Measurements from ENCODE around the gene C22orf31.
A peak's percentile ranks its signal among the peaks of the same experiment; 100 is the strongest.

Gene C22orf31

GRCh38 chr22:29074276-29074772, 12.7 kb upstream of the C22orf31 start:
- DNase-seq (ENCODE audit: insufficient read length, low spot score), result no peak
- no peak for FAIRE-seq
- TF ChIP-seq CTCF (IDR thresholded peaks at IDR 0.05; ENCODE audit: insufficient read depth, missing control alignments), result no peak

DNA sequence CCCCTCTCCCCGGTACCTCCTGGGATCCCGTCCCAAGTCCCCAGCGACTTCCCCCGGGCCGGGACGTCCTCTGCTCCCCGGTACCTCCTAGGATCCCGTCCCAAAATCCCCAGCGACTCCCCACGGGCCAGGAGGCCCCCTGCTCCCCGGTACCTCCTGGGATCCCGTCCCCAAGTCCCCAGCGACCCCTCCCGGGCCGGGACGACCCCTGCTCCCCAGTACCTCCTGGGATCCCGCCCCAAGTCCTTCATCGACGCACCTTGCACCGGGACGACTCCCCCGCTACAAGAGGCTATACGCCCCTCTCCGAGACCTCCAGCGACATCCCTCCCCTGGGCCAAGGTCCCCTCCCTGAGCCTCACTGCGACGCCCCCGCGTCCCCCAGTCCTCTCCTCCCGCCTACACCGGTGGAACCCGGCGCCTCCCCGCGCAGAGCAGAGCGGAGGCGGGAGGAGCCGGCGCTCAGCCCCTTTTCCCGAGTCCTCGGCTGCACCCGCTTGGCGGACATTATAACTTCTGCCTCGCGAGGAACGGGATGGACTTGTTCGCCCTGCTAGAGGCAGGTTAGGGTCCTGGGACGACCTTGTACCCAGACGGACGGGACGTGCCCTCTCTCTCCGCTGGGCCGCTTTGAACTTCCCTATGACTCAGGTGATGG, 12.1 kb upstream of the C22orf31 start:
- DNase-seq (ENCODE audit: insufficient read length, low spot score) (no peak), FAIRE-seq (no peak)
- no peak for TF ChIP-seq CTCF (IDR thresholded peaks at IDR 0.05; ENCODE audit: insufficient read depth, missing control alignments)

GRCh38 chr22:29072979-29073617, 11.5 kb upstream of the C22orf31 start, which contains the start of gene KREMEN1:
Gene KREMEN1, plus strand, starts transcription at chr22:29073035. Its CDS starts 96 bp downstream, at chr22:29073131.
- no peak for TF ChIP-seq CTCF (IDR thresholded peaks at IDR 0.05; ENCODE audit: insufficient read depth, missing control alignments)
- FAIRE-seq, result no peak
- DNase-seq (ENCODE audit: insufficient read length, low spot score), result no peak

DNA sequence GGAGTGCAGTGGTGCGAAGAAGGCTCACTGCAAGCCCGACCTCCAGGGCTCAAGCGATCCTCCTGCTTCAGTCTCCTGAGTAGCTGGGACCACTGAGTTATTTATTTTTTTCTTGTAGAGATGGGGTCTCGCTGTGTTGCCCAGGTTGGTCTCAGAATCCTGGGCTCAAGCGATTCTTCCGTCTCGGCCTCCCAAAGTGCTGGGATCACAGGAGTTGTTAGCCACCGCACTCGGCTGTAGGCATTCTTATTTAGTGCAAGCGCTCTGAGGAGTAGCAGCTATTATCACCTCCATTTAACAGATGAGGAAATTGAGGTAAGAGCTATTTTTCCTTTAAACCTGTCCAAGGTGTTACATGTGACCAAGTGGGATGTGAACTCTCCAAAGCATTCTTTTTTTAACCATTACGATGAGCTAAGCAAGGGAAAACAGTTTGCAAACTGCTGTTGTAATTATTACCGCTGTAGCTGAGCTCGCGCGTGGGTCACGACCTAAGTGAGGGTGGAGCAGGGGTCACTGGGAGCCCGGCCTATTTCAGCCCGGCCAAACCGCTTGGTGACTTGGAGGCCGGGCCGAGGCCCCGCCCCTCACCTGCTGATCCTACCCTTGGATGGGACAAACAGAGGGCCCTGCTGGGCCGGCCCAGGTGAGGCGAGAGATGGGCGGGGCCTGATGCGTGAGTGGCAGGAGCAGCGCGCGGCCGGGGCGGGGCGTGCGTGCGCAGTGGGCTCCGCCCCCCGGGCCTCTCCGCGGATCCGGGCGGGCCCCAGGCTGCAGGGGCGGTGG, 10.8 kb upstream of the C22orf31 start:
- TF ChIP-seq CTCF (IDR thresholded peaks at IDR 0.05; ENCODE audit: insufficient read depth, missing control alignments), result no peak
- FAIRE-seq (no peak), DNase-seq (ENCODE audit: insufficient read length, low spot score) (peak; percentile 59)

DNA sequence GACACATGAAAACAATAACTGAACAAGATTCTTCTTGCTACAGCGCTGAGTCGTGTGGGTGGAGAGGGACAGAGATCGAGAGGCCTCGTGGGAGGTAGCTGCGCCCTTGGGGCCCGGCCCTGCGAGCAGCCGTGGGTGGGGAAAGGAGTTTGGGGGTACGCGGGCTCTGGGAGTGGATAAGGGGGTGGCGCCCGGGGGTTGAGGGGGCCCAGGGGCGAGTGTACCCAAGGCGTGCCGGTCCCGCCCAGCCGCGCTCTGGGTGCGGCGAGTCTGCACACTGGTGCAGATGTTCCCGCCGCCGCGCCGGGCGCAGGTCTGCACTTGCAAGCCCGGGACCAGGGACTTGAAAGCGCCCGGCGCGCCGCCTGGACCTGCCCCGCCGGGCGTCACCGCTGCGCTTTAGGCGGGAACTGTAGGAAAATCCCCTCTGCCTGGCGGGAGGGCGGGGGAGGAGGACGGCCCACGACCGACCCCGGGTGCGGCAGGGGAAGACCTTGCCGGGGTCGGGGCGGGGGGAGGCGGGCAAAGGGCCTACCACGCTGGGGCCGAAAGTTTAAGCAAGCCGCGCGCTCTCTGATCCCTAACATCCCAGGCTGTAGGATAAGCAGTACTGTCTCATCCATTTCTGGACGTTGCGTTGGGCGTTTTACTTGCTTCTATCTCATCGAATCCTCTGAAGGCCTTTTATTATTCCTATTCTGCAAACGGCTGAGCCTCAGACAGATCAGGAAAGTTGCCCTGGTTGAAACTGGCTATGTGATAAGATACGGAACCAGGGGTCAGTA, 9.8 kb upstream of the C22orf31 start:
- DNase-seq (ENCODE audit: insufficient read length, low spot score), result no peak
- TF ChIP-seq CTCF (IDR thresholded peaks at IDR 0.05; ENCODE audit: insufficient read depth, missing control alignments), result no peak
- FAIRE-seq, result no peak

DNA sequence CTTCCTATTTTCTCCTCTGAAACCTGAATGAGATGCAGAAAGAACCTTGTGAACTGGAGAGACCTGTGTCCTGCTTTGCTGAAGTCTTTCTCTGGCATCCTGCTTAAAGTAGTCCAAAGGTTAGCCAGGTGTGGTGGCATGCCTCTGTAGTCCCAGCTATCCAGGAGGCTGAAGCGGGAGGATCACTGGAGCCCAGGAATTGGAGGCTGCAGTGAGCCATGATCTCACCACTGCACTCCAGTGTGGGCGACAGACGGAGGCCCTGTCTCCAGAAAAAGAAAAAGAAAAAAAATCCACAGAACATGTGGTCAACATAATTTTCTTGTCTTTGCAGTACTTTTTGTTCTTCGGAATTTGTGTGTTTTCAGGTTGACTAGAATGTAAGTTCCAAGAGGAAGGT, 8.9 kb upstream of the C22orf31 start:
- no peak for DNase-seq (ENCODE audit: insufficient read length, low spot score)
- FAIRE-seq, result no peak
- no peak for TF ChIP-seq CTCF (IDR thresholded peaks at IDR 0.05; ENCODE audit: insufficient read depth, missing control alignments)

Measured in D721Med (cell line).